ENCODE results near the gene ZNF155. TPM values are rescaled to one million over a fixed set of nuclear protein-coding genes. Genes with fewer than 3 reads are reported as not detected.

ZNF155 gene
- total and polyA plus RNA-seq, 3 donors from 2014 or later, result 7.4 to 8.7 (median 8.2) TPM

- H3K36me3 ChIP-seq (ENCODE audit: low read depth, missing control alignments), result no peaks in the 10 kb centered on the region
- no peak overlapping the region for H3K4me3 ChIP-seq
- no peaks in the 10 kb centered on the region for H3K9me3 ChIP-seq
- peaks cover 8% of the 10 kb centered on the region for H3K4me1 ChIP-seq
- no peak for TF ChIP-seq POLR2A (IDR thresholded peaks at IDR 0.05)
- TF ChIP-seq, protein P1, sequence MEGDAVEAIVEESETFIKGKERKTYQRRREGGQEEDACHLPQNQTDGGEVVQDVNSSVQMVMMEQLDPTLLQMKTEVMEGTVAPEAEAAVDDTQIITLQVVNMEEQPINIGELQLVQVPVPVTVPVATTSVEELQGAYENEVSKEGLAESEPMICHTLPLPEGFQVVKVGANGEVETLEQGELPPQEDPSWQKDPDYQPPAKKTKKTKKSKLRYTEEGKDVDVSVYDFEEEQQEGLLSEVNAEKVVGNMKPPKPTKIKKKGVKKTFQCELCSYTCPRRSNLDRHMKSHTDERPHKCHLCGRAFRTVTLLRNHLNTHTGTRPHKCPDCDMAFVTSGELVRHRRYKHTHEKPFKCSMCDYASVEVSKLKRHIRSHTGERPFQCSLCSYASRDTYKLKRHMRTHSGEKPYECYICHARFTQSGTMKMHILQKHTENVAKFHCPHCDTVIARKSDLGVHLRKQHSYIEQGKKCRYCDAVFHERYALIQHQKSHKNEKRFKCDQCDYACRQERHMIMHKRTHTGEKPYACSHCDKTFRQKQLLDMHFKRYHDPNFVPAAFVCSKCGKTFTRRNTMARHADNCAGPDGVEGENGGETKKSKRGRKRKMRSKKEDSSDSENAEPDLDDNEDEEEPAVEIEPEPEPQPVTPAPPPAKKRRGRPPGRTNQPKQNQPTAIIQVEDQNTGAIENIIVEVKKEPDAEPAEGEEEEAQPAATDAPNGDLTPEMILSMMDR (IDR thresholded peaks at IDR 0.05), result no peak
- intact Hi-C loops (cut with DNase I; ENCODE audit: low total_unique reads), result no loop called here
- no peak overlapping the region for H3K27ac ChIP-seq
- H3K27me3 ChIP-seq, result no peaks in the 10 kb centered on the region
- DNase-seq, result no peak
These were observed 37.2 kb downstream of the ZNF155 start for GRCh38 chr19:44021221-44021620.

DNA sequence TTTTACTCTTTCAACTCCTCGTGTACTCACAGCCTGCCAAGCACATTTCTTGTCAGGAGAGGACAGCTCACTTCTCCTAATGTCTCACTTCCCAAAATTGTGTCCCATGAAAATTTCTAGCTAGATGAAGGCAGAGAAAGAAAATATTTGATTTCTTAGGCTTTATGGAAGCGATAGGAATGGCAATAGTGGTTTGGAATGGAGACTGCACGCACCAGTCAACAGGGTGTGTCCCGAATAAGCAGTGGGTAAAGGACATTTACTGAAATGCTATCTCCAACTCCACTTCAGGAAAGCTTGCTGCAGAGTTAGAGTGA is 40.9 kb downstream of the ZNF155 start:
- intact Hi-C loops (cut with DNase I; ENCODE audit: low total_unique reads), result no loop called here
- Histone ChIP-seq H3K4me1 (peaks cover 8% of the 10 kb centered on the region), H3K4me3 (peak overlapping the region; percentile 72 to 74), H3K36me3 (ENCODE audit: low read depth, missing control alignments) (no peaks in the 10 kb centered on the region), H3K9me3 (no peaks in the 10 kb centered on the region), H3K27me3 (no peaks in the 10 kb centered on the region), H3K27ac (no peak overlapping the region)
- WGBS, 2 donors, result 28 to 35% methylated on average over 4 of the region's 4 CpGs
- no peak for TF ChIP-seq POLR2A (IDR thresholded peaks at IDR 0.05)
- TF ChIP-seq, protein P1 (IDR thresholded peaks at IDR 0.05), result no peak
- DNase-seq, result no peak

DNA sequence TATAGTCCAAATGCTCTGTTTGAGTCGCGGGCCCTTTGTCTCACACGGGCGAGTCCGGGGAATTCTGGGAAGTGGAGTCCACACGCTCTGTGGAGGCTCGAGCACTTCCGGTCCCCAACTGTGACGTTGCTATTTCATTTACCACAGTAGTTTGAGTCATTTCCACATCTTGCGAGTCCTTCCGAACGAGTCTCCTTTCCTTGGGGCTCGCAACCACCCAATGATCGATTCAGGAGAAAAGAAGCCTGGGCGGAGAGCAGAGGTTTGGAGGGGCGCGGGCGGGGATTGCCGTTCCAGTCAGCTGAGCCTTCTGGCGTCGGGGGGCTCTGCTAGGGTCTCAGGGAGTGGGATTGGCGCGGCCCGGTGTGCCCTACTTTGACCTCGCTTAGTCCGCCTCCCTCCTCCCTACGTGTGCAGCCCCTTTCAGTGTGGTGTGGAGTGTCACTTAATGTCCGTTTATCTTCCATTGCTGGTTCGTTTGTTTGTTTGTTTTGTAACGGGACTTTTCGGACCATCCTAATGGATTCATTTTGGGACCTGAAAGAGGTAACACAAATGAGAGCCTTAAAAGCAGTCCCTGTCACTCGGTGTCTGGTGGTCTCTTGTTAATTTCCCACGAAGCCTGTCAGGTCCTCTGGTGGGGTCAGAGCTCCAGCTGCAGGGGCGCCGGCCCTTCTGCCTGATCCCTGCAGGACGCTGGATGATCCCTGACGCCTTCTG is 41.4 kb downstream of the ZNF155 start, which contains the start of gene ZNF222:
TSS of gene ZNF222 (plus strand) at position 163 of the 720 bp plus-strand sequence. CDS start at position 221, 58 bp downstream.
- Histone ChIP-seq H3K4me1 (peaks cover 8% of the 10 kb centered on the region), H3K36me3 (ENCODE audit: low read depth, missing control alignments) (no peaks in the 10 kb centered on the region), H3K4me3 (peak within 1 kb of the TSS; percentile 72 to 74), H3K27me3 (no peaks in the 10 kb centered on the region), H3K27ac (peak within 1 kb of the TSS in 1 of 2 donors; percentile 69), H3K9me3 (no peaks in the 10 kb centered on the region)
- intact Hi-C loops (cut with DNase I; ENCODE audit: low total_unique reads), result no loop called here
- 2% methylated on average over 37 of the region's 37 CpGs for WGBS, 2 donors
- no peak for TF ChIP-seq POLR2A (IDR thresholded peaks at IDR 0.05)
- TF ChIP-seq, protein P1 (IDR thresholded peaks at IDR 0.05), result no peak
- DNase-seq, result peak; percentile 95

DNA sequence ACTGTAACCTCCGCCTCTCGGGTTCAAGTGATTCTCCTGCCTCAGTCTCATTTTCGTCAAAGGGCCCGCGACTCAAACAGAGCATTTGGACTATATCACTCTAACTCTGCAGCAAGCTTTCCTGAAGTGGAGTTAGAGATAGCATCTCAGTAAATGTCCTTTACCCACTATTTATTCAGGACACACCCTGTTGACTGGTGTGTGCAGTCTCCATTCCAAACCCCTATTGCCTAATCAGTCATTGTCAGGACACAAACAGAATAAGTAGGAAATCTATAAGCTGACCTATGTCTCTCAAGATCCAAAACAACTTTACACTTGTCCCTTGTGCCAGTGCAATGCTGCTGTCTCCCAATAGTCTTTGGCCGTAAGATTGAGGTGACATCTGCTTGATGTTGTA is 42.6 kb downstream of the ZNF155 start:
- no peak for DNase-seq
- H3K4me3 ChIP-seq, result no peak overlapping the region
- 80 to 94% methylated on average over 6 of the region's 6 CpGs for WGBS, 2 donors
- intact Hi-C loops (cut with DNase I; ENCODE audit: low total_unique reads), result no loop called here
- TF ChIP-seq POLR2A (IDR thresholded peaks at IDR 0.05), result no peak
- TF ChIP-seq, protein P1 (IDR thresholded peaks at IDR 0.05), result no peak
- peaks cover 8% of the 10 kb centered on the region for H3K4me1 ChIP-seq
- no peak overlapping the region for H3K27ac ChIP-seq
- no peaks in the 10 kb centered on the region for H3K36me3 ChIP-seq (ENCODE audit: low read depth, missing control alignments)
- H3K9me3 ChIP-seq, result no peaks in the 10 kb centered on the region
- H3K27me3 ChIP-seq, result no peaks in the 10 kb centered on the region

Data from testis (tissue), 3 donors.